Epithelial cell of prostate (primary cell): ENCODE results near the gene MRPL40.

ENCODE experiments used
- DNase-seq: peaks from one replicate; pipeline ENCODE4 v3.0.0-alpha.2; 2011; ENCODE audit warnings: low read depth, low spot score
- H3K27ac ChIP-seq: fragments of 450-650 bp; 2 replicates; pipeline ENCODE4 v1.5.1; 2017; ENCODE audit warnings: mild to moderate bottlenecking

Gene MRPL40

GRCh38 chr22:19406281-19406811 is 26.0 kb upstream of the MRPL40 start:
- DNase-seq, result no peak
- H3K27ac ChIP-seq, result no peak overlapping the region

DNA sequence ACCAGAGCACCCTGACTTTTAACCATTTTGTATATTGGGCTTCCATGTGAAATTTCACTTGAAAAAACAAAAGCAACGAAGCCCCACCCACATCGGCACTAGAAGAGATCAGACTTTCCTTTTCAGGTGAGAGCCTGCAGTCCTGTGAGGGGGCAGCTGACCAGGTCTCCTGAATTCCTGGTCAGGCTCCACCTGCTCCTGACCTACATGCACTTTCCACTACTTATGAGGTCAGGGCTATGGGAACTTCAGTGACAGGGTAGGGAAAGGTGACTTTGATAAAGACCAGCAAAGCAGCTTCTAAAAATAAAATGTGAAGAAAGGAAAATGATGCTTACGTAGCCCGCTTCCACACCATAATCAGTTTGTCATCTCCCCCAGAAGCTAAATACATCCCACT is 25.5 kb upstream of the MRPL40 start:
- DNase-seq, result no peak
- no peak overlapping the region for H3K27ac ChIP-seq

GRCh38 chr22:19407649-19408606 is 24.4 kb upstream of the MRPL40 start:
- no peak for DNase-seq
- no peak overlapping the region for H3K27ac ChIP-seq

GRCh38 chr22:19410941-19411689 is 21.2 kb upstream of the MRPL40 start:
- no peak for DNase-seq
- no peak overlapping the region for H3K27ac ChIP-seq

- no peak for DNase-seq
- no peak overlapping the region for H3K27ac ChIP-seq
Measured at GRCh38 chr22:19411690-19412045, 20.7 kb upstream of the MRPL40 start.

DNA sequence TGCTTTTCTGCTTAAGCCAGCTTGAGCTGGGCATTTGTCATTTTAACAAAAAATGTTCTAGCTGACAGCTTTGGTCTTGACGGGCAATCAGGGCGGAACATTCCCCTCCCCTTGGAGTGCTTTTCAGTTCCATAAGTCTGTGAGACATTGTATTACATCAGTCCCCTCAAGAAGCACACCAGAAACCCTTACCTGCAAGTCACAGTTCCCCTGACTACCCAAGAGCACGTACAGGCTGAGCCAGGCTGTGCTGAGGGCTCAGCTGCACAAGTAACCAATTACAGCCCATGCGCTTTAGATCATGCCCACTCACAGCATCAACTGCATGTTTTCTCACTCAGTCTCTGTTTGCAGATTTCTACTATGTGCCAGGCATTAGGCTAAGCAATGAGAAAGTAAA is 19.9 kb upstream of the MRPL40 start:
- no peak overlapping the region for H3K27ac ChIP-seq
- DNase-seq, result no peak

DNA sequence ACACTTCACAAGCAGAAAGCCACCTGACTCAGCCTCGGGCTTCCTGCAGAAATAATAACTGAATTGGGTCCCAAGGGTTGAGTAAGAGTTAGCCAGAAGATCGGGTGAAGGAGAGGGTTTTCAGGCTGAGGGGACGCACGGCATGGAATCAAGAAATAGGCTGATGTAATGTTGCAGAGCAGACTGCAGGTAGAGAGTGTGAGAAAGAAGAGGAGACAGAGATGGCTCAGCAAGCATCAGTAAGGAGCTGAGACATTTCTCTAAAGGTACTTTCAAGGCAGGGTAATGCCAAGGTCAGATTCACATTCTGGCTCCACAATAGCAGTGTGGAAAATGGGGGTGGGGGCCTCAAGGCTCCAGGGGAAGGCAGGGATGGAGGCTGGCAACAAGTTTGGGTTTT is 19.4 kb upstream of the MRPL40 start:
- DNase-seq, result no peak
- H3K27ac ChIP-seq, result no peak overlapping the region

GRCh38 chr22:19419086-19419463 is 13.3 kb upstream of the MRPL40 start:
- H3K27ac ChIP-seq, result no peak overlapping the region
- DNase-seq, result no peak

- H3K27ac ChIP-seq, result no peak overlapping the region
- no peak for DNase-seq
Measured at GRCh38 chr22:19419464-19420178, 12.7 kb upstream of the MRPL40 start.

GRCh38 chr22:19420321-19420720 is 12.0 kb upstream of the MRPL40 start:
- DNase-seq, result no peak
- H3K27ac ChIP-seq, result no peak overlapping the region

GRCh38 chr22:19422440-19423301 is 9.7 kb upstream of the MRPL40 start:
- no peak for DNase-seq
- no peak overlapping the region for H3K27ac ChIP-seq

DNA sequence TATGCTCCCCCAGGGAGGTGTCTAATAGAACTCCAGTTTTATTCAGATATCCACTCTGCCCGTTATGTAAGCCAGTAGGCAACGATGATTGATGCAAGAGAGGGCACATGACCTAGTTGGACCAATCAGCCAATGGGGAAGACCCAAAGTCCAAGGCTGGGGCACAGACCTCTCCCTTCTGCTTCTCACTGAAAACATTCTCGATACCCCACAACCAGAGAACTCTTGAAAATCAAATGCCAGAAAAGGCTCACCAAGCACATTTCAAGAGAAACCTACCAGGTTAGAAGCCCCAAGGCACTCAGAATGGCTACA is 8.2 kb upstream of the MRPL40 start:
- H3K27ac ChIP-seq, result no peak overlapping the region
- no peak for DNase-seq

DNA sequence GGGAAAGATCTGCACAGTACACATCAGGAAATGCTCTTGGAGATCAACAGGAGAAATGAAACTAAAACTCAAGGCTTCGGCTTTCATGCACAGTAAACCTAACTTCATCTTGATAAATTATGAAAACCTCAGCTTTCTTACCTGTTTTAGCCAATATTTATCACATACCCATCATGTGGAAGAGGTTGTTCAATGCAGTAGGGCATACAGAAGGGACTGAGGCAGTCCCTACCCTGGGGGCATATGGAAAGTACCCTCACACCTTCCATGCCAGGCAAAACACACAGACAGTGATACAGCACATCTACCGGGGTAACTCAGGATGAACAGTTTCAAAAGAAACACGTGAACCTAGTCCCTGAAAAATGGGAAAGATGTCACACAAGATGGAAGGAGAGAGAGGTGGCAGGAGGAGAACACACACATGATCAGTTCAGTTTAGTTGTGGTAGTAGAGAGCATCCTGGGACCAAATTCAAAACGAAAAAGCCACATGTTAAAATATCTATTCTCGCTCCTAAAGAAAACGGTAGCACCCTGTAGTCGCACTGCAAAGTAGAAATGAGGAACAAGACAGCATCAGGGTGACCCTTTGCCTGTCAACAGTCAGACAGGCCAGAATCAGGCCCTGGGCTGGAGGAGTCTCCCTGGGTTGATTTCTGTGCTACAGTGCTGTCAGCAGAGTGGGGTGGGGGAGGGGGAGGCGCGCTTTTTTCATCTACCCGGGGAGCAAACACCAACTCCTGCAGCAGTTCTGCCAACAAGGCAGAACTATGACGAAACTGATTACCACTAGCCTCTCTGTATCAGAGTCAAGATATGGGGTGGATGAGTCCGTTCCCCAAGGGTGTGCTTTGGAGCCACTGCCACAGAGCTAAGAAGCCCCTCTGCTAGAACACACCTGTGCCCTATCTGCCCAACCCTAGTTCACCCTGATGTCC is 2.1 kb upstream of the MRPL40 start:
- no peak for DNase-seq
- peak overlapping the region; percentile 94 for H3K27ac ChIP-seq

- DNase-seq, result no peak
Measured at GRCh38 chr22:19430890-19431541, 1.3 kb upstream of the MRPL40 start.

DNA sequence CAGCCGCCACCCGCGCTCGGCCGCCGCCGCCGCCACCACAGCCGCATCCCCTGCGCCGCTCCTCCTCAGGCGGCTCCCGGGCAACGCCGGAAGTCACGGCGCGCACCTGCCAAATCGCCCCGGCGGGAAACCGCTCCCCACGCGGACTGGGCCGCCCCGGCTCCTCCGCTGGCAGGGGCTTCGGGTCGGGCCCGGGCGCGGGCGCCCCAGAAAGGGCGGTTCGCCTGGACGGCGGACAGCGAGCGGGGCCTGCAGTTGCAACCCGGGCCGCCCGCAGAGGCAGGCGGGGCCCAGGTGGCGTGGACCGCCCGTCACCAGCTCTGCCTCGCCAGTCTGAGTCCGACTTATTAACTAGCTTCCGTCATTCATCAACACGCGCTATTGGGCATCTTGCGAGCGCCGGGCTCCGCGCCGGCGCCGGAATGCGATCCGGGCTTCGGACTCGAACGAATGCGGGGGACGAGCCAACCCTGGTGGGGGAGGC is 654 bp upstream of the MRPL40 start, which contains the start of gene HIRA:
Gene HIRA (minus strand): TSS at position 85 of the 484 bp plus-strand sequence. CDS start 257 bp downstream, outside the sequence.
- DNase-seq, result peak; percentile 55
- H3K27ac ChIP-seq, result peak within 1 kb of the TSS; percentile 94

More at GRCh38 chr22:19430890-19431541, 1.3 kb upstream of the MRPL40 start:
- peak overlapping the region; percentile 94 for H3K27ac ChIP-seq

- no peak overlapping the region for H3K27ac ChIP-seq
- DNase-seq, result no peak
Measured at GRCh38 chr22:19434401-19434800, 2.1 kb downstream of the MRPL40 start.

- H3K27ac ChIP-seq, result no peak overlapping the region
- DNase-seq, result no peak
Measured at GRCh38 chr22:19434829-19435580, 2.7 kb downstream of the MRPL40 start.
